Heart left ventricle (tissue), 16 donors: Measurements from ENCODE around the gene SRCIN1. TPM values are rescaled to one million over a fixed set of nuclear protein-coding genes. Genes with fewer than 3 reads are reported as not detected.
A peak's percentile ranks its signal among the peaks of the same experiment; 100 is the strongest.

Source experiments
- ATAC-seq, 4 donors: fragments of 200-7000 bp; cut with Tn5 transposase; one replicate each; pipeline ENCODE4 v1.9.1; 2020 to 2022; ENCODE audit warnings: moderate library complexity in 4 of 4, mild to moderate bottlenecking in 3 of 4, moderate number of reproducible peaks in 1 of 4
- DNase-seq, 5 donors: peaks; one replicate each; pipeline ENCODE4 v3.0.0-alpha.2; 2020
- H3K27ac ChIP-seq, 12 donors: fragments of 200-600 bp; sonication (generic) in 4 of 12; one replicate each; pipeline versions ENCODE4 v1.5.0 to v1.8.0; 2016 to 2022; ENCODE audit warnings: mild to moderate bottlenecking in 2 of 12
- H3K27me3 ChIP-seq, 9 donors: fragments of 200-600 bp; sonication (generic) in 2 of 9; one replicate each; pipeline versions ENCODE4 v1.5.1 to v1.8.0; 2016 to 2022; ENCODE audit warnings: mild to moderate bottlenecking in 3 of 9
- H3K36me3 ChIP-seq, 9 donors: fragments of 200-600 bp; sonication (generic) in 2 of 9; one replicate each; pipeline versions ENCODE4 v1.5.0 to v1.8.0; 2018 to 2022; ENCODE audit warnings: mild to moderate bottlenecking in 2 of 9
- H3K4me1 ChIP-seq, 12 donors: fragments of 200-600 bp; sonication (generic) in 4 of 12; one replicate each; pipeline versions ENCODE4 v1.5.0 to v1.8.0; 2016 to 2022; ENCODE audit warnings: mild to moderate bottlenecking in 3 of 12
- H3K4me3 ChIP-seq, 12 donors: fragments of 200-600 bp; sonication (generic) in 4 of 12; one replicate each; pipeline versions ENCODE4 v1.5.0 to v1.8.0; 2017 to 2022; ENCODE audit warnings: mild to moderate bottlenecking in 9 of 12, moderate library complexity in 4 of 12
- H3K9me3 ChIP-seq, 12 donors: fragments of 200-600 bp; sonication (generic) in 4 of 12; one replicate each; pipeline versions ENCODE4 v1.5.0 to v1.8.0; 2016 to 2022; ENCODE audit warnings: mild to moderate bottlenecking in 1 of 12
- CTCF ChIP-seq, 12 donors: fragments of 200-600 bp; sonication (generic) in 4 of 12; IDR thresholded peaks; one replicate each; pipeline versions ENCODE4 v1.5.0 to v1.8.0; 2018 to 2022; ENCODE audit warnings: antibody characterized with exemption in 12 of 12, mild to moderate bottlenecking in 5 of 12
- POLR2A ChIP-seq, 2 donors: fragments of 450-650 bp; IDR thresholded peaks; one replicate each; pipeline ENCODE4 v1.6.1; 2017; ENCODE audit warnings: antibody characterized with exemption in 2 of 2, mild to moderate bottlenecking in 2 of 2, moderate library complexity in 2 of 2
- WGBS, 4 donors: extraction: QIAGEN DNeasy Blood & Tissue Kit in 2 of 4; methylation state at CpG; one replicate each; pipeline versions ENCODE4 v1.1.5 to v1.1.7; 2013 to 2018; 5-methylcytosine and 5-hydroxymethylcytosine counted together
- intact Hi-C, 10 donors: fragments of 100-400 bp; cut with DNase I; formaldehyde crosslinking; loops; one replicate each; pipeline versions ENCODE4 v1.11.1 to v1.14.2; 2022
- polyA plus RNA-seq, 2 donors: library from polyadenylated mRNA; stranded (reverse); fragments of 200-250 nt; gene quantifications; one replicate each; pipeline ENCODE4 v1.2.3, GENCODE V29; 2013
- total RNA-seq, 9 donors: library from RNA; depleted of rRNA in 2 of 9; stranded (reverse); fragments of >200 nt in 2 of 9; fragmentation: NEBNext Ultra II Directional in 3 of 9; extraction: Animal tissue kit (Norgen Biotek cat#: 25700) in 3 of 9; gene quantifications; one replicate each; pipeline versions ENCODE4 v1.1.0 to v1.2.4, GENCODE V29; 2016 to 2023
- donor health status: ischemic (EF 13 %, LVEDD 7.1; RV severe dilation, severe dysfunction).
- donor health status: healthy with polysubstance abuse.
- donor health status: DM: no; HTN: yes; CAD: no.
- donor health status: DM: no; HTN: no; CAD: no.
- donor health status: ischemic (EF 25% LVEDD 6.9; RV normal size, moderate dysfunction).
- donor health status: ischemic (EF 25% LVEDD 5.7; RV mildly dilated, moderate dysfunction).
- donor health status: healthy.
- donor health status: DM: yes; HTN: yes; CAD: no.
- donor health status: ischemic (EF 35%, LVEDD 5.7; RV mildly dilated, moderate dysfunction).
- donor health status: nonischemic (EF 11% LVEDD 7.7; RV severe dilation, severe dysfunction).
- donor health status: DM: yes; HTN: yes; CAD: no.
- donor health status: PGD.
- donor health status: ischemic (EF 29% LVEDD 5.4; RV normal size, mild dysfunction).
- donor health status: nonischemic (EF 23%, LVEDD 6.1; RV moderate dilation, normal function).

Gene SRCIN1
- total and polyA plus RNA-seq, 11 donors = 0.19 to 1.7 (median 0.95) TPM

- whole genome bisulfite sequencing, 4 donors = 70 to 77% (median 76%) methylated on average over 13 of the region's 13 CpGs
- intact Hi-C loops = loop anchor here in 4 of 10 donors (5.0 to 10.0 kb wide), 4 partner anchors 72 to 155 kb away; no protein-coding TSS in a partner anchor
- TF ChIP-seq POLR2A (IDR thresholded peaks at IDR 0.05) (no peak), CTCF (IDR thresholded peaks at IDR 0.05) (no peak)
These were observed 93.2 kb downstream of the SRCIN1 start for GRCh38 chr17:38512473-38513058.

GRCh38 chr17:38511150-38512108 is 94.3 kb downstream of the SRCIN1 start:
- ATAC-seq = peak in 1 of 4 donors; percentile 2
- TF ChIP-seq POLR2A (IDR thresholded peaks at IDR 0.05) (no peak), CTCF (IDR thresholded peaks at IDR 0.05) (no peak)
- intact Hi-C loops = loop anchor here in 4 of 10 donors (5.0 to 10.0 kb wide), 4 partner anchors 73 to 156 kb away; no protein-coding TSS in a partner anchor
- no peaks in the 10 kb centered on the region for H3K9me3 ChIP-seq
- WGBS, 4 donors = 70 to 82% (median 77%) methylated on average over 13 to 15 of the region's 15 CpGs
- peaks cover 0 to 32% (median 0%) of the 10 kb centered on the region in 9 donors for H3K27me3 ChIP-seq
- no peak overlapping the region for H3K27ac ChIP-seq
- H3K4me1 ChIP-seq = peaks cover 0 to 30% (median 7%) of the 10 kb centered on the region in 12 donors
- peaks cover 0 to 16% (median 13%) of the 10 kb centered on the region in 9 donors for H3K36me3 ChIP-seq
- no peak for DNase-seq
- H3K4me3 ChIP-seq = peak overlapping the region in 1 of 12 donors; percentile 39

More at GRCh38 chr17:38512473-38513058, 93.2 kb downstream of the SRCIN1 start:
- Histone ChIP-seq H3K27ac (no peak overlapping the region), H3K4me1 (peaks cover 0 to 30% (median 7%) of the 10 kb centered on the region in 12 donors), H3K27me3 (peaks cover 0 to 32% (median 0%) of the 10 kb centered on the region in 9 donors), H3K4me3 (no peak overlapping the region), H3K9me3 (no peaks in the 10 kb centered on the region), H3K36me3 (peaks cover 0 to 4% (median 3%) of the 10 kb centered on the region in 9 donors)
- DNase-seq (no peak), ATAC-seq (no peak)

DNA sequence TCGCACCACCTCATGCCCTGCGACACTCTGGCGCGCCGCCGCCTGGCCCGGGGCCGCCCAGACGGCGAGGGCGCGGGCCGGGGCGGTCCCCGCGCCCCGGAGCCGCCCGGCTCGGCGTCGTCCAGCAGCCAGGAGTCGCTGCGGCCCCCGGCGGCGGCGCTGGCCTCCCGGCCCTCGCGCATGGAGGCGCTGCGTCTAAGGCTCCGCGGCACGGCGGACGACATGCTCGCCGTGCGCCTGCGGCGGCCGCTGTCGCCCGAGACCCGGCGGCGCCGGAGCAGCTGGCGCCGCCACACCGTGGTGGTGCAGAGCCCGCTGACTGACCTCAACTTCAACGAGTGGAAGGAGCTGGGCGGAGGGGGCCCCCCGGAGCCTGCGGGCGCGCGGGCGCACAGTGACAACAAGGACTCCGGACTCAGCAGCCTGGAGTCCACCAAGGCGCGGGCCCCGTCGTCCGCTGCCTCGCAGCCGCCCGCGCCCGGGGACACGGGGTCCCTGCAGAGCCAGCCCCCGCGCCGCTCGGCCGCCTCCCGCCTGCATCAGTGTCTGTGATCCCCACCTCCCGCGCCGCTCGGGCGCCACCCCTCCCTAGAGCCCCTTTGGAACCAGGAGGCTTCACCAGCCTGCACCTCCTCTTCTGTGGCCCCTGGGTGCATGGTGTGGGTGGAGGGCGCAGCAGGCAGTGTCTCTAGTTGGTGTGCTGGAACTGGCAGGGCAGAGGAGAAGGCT is 95.2 kb downstream of the SRCIN1 start:
- H3K4me1 ChIP-seq = peaks cover 0 to 30% (median 7%) of the 10 kb centered on the region in 12 donors
- DNase-seq = peak in 2 of 5 donors; percentile 58 to 66
- WGBS, 4 donors = 21 to 54% (median 46%) methylated on average over 20 to 86 of the region's 86 CpGs
- TF ChIP-seq POLR2A (IDR thresholded peaks at IDR 0.05) = no peak
- TF ChIP-seq CTCF (IDR thresholded peaks at IDR 0.05) = peak in 5 of 12 donors; percentile 19 to 34 (median 24)
- no peaks in the 10 kb centered on the region for H3K9me3 ChIP-seq
- peak overlapping the region in 8 of 12 donors; percentile 8 to 41 (median 32) for H3K4me3 ChIP-seq
- H3K36me3 ChIP-seq = peaks cover 0 to 24% (median 21%) of the 10 kb centered on the region in 9 donors
- peak; percentile 37 to 53 (median 47) for ATAC-seq
- H3K27ac ChIP-seq = no peak overlapping the region
- H3K27me3 ChIP-seq = peaks cover 0 to 32% (median 0%) of the 10 kb centered on the region in 9 donors
- intact Hi-C loops = loop anchor here in 4 of 10 donors (5.0 to 10.0 kb wide), 4 partner anchors 74 to 157 kb away; no protein-coding TSS in a partner anchor
